HG03469 (cell line): ENCODE data around the gene L3MBTL3.

Experiments
- ATAC-seq: cut with Tn5 transposase; IDR thresholded peaks from one replicate; pipeline ENCODE4 v1.9.1; 2021; ENCODE audit warnings: mild to moderate bottlenecking, moderate library complexity, moderate number of reproducible peaks; ENCODE audit not compliant: unreplicated experiment

Gene L3MBTL3

GRCh38 chr6:130026859-130027258 lies 8.5 kb downstream of the L3MBTL3 start:
- no peak for ATAC-seq

DNA sequence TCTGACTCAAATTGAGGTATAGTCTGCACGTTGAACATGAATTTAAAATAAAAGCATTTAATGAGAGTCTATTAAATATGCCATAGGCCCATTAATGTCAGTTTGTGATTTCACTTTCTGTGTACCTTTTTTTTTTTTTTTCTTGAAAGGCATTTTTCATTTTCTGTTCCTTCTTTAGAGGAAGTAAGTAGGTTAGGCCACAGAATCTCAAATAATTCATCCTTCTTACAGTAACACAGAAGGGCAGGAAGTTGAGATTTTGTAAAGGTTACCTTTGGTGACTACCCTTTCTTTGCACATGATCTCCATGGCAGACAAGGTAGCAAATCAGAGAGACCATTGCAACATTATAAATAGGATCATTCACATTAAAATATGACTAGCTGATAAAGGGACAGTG lies 9.6 kb downstream of the L3MBTL3 start:
- ATAC-seq: peak; percentile 72

DNA sequence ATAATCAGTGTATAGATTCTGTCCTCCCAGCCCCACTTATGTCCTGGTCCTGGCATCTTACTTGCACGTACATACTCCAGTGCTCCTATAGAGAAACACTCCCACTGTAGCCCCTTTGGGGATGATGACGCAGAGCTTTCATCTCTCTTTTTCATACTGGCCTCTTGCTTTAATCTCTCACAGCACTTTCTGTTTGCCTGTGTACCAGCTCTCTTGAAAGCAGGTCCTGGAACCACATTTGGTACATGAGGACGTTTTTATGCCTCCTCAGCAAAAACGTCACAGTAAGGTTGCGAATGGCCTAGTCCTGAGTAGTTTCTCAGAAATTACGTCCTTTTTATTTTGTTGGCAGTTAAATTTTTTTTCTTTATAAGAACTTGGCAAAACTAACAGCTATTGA lies 10.8 kb downstream of the L3MBTL3 start:
- no peak for ATAC-seq

- ATAC-seq: no peak
Observed at GRCh38 chr6:130032758-130033340, 14.5 kb downstream of the L3MBTL3 start.

DNA sequence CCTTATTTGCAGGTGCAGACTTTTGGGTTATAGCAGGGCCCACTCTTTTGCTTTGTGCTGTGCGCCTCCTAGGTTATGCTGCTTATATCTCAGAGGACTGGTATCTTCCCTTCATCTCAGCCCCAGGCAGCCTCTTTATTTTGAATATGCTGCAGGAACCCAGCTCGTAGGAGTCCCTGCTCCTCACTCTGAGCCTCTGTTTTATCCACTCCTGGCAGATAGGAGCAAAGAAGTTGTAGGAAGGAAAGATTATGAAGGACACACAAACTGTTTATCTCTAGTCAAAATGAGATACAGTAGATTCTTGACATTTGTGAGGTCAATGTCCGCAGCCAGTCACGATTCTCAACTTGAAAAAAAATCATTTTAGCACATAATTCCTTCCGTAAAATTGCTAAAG lies 15.6 kb downstream of the L3MBTL3 start:
- ATAC-seq: no peak

DNA sequence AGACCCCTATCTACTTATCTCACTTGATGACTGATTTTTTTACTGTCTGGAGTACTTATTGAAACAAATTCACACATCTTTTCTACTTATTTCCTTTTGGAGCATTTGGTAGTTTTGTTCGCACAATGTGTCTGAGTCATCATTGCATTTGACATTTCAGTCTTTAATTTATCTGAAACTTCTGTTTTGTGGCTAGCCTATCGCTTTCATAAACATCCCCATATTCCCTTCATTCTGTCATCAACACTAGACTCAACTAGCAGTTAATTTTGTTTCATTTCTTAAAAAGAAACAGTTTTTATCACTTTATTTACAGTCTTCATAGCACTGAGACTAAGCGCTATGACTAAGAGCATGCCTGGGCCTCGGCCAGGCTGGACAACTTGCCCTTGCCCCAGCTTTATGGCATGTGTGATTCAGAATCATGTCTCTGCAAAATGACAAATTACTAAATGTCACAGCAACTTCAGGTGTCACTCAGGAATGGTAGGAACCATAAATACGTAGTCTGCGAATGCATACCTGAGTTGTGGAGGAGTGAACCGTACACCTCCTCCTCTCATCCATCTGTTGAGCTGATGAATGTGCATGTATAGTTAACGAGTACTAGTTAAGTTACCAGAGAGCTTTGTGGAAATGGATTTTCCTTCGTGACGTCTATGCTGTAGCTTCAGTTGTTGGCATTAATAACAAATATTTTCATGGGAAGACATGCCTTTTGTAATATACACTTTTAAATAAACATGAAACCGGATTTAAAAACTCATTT lies 16.2 kb downstream of the L3MBTL3 start:
- no peak for ATAC-seq

DNA sequence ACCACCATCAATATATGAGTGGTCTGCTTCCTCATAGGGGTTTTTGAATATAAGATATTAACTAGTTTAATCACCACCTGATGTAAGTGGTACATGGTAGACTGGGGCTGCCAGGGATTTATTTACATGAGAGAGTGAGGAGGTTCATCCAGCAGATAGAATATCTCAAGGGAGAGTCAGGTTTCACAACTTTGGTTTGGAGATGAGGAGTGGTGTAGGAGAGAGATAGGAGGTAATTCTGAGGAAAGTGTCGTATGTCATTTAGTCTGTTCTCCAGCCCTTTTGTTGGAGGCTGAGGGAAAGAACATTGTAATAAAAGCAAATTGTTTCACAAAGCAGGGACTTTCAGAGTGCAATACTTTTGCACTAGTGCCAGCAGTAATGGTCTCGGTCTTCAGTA lies 16.8 kb downstream of the L3MBTL3 start:
- no peak for ATAC-seq

DNA sequence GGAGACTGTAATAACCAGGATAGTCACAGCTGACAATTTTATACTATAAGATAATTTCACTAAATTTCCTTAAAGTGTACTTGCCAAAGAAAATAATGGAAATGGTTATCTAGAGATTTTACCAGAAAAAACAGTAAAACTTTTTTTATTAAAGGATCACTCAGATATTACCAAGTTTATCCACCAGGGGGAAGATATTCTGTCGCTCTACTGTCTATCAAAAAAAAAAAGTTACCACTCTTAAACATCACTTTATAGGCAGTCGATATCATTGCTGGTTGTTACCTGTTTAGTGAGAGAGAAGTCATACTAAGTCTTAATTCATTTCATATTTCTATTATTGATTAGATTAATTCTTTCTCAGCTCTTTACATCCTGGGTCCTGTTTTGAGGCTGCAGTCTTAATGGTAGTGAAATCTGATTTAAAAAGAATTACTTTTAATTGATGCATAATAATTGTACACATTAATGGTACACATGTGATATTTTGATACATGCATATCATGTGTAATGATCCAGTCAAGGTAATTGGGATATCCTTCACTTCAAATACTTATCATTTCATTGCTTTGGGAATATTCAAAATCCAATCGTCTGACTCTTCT lies 18.9 kb downstream of the L3MBTL3 start:
- no peak for ATAC-seq

GRCh38 chr6:130041594-130041993 lies 23.2 kb downstream of the L3MBTL3 start:
- no peak for ATAC-seq

DNA sequence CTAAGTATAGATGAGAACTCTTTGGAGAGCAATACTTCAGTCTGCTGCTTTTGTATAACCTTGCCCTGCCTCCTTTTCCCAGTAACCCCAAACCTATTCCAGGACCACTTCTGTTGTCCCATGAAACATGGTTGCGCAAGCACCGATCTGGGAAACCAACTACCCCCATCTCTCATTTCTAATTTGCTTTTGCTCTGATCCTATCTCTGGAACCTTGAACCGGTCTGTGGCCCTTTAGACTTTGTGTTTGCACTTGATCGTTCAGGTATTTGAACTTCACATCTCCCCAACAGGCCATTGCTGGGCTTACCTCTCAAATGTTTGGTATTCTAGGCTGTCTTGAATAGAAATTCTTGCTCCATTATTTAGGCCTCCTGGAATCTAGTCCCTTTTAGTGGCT lies 25.0 kb downstream of the L3MBTL3 start:
- ATAC-seq: no peak

DNA sequence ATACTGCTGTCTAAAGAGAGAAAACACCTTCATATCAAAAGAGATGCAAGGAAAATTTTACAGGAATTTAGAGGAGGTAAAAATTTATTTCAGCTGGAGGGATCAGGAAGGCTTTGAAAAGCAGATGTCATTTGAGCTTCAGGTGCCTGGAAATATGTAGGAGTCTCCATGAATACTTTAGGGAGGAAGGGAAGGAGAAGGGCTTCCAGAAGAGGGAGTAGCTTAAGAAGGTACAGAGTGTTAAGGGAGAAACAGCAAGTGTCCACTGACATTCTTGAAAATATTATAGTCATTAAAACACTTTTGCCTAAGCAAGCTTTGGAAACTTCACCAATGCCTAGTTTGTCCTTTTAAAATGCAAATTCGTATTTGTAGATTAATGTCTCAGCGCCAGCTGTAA lies 27.2 kb downstream of the L3MBTL3 start:
- ATAC-seq: no peak

GRCh38 chr6:130046671-130047070 lies 28.3 kb downstream of the L3MBTL3 start:
- no peak for ATAC-seq

DNA sequence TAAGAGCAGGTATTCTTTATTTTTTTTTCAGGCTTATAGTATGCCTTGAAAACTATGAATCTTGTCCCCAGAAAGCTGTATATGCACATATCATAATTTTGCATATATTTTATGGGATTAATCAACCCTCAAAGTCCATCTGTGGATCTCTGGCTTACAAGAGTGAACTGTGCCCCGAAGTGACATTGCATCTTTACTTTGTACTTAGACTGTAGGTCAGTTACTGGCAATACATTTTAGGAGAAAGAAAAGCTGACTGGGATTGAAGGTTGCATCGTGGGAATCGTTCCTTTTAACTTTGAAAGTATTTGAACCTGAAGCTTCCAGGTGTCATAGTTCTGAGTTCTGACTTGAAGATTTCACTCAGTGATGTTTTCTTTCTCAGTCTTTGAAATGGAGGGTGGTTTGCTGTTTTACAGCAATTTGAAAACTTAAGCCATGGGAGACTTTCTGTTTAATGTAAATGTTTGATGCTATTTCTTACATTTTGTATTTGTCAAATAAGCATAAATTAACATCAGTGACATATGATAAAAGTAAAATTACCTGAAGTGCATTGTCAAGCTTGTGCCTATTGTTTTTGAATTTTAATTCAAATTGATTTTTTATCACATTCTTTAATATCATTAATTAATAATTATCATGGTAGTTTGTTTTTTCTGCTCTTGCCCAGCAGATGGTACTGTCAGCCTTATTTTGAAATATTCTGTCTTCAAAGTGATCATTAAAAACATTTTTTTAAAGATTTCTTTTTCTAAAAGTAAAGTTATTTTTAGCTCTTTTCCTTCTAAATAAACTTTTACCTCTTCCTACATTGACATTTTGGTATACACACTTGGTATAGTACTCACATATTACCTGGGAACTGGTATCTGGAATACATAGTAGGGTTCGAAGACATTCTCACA lies 29.0 kb downstream of the L3MBTL3 start:
- no peak for ATAC-seq

DNA sequence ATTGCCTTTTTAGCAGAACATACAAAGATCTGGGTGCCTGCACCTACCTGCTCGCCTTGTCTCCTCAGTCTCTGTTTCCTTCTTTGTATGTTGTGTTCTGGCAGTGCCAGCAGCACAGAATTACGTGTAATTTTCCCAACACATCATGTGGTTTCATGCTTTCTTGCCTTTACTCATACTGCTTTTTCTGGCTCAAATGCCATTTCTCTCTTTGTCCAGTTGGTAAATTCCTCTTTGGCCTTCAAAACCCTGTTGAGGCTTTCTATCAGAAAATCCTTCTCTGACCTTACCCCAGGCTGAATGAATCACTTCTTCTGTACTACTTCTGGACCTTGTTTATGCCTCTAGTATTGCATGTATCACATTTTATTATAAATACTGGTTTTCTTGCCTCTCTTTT lies 31.8 kb downstream of the L3MBTL3 start:
- ATAC-seq: no peak

DNA sequence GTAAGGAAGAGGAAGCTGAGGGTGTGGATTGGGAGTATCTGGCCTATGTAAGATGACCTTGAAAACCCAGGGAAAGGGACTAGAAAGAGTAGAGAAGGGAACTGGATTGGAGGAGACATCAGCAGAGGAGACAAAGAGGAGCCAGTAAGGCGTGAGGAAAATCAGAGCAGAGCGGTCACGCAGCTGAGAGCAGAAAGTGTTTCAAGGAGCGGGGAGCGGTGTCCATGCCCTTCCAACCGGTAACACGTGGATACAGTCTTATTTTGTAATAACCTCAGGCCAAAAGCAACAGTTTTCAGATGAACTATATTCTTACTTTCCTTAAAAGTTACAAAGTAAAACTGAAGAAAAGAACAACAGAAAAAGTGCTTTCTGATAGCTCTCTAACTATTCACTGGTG lies 36.3 kb downstream of the L3MBTL3 start:
- no peak for ATAC-seq

DNA sequence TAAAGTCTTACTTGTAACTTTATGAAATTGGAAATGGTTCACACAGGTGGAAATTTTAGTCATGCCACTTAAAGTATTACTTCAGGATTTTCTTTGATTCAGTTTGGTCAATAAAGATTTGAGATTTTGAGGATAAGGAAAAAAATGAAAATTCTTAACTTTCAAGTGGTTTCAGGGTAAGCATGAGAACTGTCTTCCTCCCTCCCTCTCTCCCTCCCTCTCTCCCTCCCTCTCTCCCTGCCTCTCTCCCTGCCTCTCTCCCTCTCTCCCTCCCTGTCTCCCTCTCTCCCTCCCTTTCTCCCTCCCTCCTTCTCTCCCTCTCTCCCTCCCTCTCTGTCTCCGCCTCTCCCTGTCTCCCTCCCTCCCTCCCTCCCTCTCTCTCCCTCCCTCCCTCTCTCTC lies 36.9 kb downstream of the L3MBTL3 start:
- ATAC-seq: no peak

GRCh38 chr6:130057495-130057894 lies 39.1 kb downstream of the L3MBTL3 start:
- no peak for ATAC-seq

- no peak for ATAC-seq
Observed at GRCh38 chr6:130063806-130064205, 45.4 kb downstream of the L3MBTL3 start.

DNA sequence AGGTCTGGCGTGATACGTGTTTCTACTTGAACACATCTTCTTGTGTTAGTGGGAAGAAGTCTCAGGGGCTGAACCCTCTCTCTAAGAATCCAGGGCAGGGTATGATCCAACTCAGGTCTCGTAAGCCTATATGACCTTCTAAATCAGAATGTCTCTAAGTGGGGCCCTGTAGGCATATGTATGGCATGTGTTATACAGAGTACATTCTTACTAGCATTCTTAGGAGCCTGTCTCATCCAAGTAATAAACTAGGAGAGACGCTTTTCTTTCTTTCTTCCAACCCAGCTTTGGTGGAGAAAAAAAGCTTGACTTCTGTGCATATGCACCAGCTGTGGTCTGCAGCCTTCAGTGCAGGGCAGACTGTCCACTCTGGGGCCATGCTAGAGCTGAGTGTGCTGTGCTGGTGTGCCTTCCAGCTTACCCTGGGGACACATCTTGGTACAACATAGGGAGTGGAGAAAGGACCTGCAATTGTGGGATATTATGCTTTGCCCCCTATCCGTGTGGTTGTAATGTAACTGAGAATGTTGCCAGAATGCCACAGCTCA lies 47.3 kb downstream of the L3MBTL3 start:
- no peak for ATAC-seq

DNA sequence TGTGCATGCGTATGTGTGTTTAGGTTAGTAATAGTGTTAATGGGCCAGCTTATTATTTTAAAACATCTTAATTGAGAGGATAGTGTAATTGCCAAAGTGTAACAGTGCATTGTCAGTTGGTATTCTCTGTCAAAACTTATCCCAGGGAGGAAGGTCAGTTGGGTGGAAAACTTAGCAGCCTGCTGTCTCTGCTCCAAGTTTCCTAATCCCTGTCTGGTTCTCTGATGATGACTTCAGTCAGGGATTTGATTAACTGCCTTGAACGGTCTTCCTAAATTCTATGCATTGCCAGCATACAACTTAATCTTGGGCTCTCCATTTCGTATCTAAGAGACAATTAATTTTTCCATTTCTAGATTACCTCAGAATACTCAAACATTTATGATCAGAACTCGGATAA lies 51.1 kb downstream of the L3MBTL3 start:
- no peak for ATAC-seq

- ATAC-seq: no peak
Observed at GRCh38 chr6:130070326-130070725, 51.9 kb downstream of the L3MBTL3 start.
